NCI-H1694 (cell line): ENCODE data around the gene COX8A.

Experiments used
- DNase-seq: peaks from one replicate; lab custom pipeline; 2025; lab: John Stamatoyannopoulos, UW

The COX8A gene

DNA sequence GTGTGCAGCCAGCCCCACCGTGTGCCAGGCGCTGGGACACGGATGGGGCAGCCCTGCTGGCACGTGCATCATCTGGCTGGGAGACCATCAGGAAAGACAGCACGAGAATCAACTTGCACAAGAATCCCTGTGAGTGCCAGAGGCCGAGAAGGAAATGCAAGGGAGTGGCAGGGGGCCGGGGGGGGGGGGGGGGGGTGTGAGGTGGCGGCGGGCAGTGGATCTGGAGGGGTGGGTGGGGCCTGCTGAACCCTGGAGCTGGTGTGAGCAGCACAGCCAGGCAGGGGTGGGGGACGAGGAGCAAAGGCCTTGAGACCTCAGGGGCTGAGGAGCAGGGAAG, 47.3 kb downstream of the COX8A start:
- no peak for DNase-seq

DNA sequence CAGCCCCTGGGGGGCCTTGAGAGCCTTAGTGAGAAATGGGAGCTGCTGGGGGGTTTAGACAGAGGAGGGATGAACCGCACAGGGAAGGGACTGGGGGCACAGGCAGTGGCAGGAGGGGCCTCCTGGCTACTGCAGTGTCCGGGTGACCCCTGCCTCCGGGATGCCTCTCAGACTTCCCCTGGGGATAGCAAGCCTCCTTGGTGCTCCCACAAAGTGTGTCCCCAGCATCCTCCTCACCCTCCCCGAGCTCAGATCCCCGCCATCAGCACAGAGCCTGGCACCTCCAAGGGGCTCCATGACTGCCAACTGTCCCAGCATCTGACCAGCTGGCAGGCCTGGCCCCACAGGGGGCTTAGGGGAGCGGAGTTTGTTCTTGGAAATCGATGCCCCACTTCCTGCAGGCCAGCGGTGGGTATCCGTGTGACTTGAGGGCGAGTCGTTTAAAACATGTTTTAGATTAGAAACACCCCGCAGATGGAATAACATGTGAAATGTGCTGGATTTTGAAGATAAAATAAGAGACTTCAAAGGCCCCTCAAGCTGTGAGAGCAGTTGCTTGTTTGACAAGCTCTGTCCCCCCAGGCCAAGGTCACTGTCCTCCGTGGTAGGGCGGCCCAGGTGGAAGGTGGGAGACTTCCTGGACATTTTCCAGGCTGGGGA, 47.8 kb downstream of the COX8A start:
- no peak for DNase-seq

DNA sequence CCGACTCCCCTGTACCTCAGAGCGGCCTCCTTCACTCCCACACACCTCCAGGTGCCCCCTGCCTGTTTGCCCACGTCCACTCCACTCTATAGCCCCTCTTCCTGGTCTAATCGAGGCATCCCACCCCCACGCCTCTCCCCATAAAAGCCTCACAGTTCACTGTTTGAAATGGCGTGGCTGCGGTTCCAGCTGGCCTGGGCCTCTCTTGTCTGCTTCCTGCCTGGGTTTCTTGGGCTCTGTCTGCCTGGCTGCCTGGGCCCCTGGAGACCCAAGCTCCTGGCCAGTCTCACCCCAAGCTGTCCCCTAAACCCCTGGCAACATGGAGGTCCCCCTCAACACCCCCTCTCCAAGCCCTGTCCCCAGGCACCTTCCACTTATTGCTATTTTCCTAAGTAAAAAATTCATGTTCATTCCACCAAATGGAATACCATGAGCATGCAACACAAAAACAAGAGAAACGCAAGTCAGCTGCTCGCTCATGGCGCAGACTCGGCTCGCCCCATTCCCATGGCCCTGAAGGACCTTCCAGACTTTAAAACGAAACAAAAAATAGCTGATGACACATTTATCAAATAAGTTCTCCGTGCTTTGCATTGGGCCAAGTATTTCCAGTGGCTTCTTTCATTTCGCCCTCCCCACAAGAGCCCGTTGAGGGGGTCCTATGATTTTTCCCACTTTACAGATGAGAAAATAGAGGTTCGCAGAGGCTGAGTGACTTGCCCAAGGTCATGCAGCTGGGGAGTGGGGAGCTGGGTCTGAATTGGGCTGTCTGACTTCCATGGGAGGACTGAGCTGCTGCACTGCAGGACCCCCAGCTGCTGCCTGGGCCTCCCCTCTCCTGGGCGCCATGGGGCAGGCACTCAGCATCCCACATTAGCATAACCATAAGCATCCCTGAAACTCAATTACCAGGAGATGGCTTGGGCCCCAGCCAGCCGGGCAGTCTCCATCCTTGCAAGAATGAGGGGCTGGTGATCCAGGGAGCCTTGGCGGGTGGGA, 49.6 kb downstream of the COX8A start:
- no peak for DNase-seq

DNA sequence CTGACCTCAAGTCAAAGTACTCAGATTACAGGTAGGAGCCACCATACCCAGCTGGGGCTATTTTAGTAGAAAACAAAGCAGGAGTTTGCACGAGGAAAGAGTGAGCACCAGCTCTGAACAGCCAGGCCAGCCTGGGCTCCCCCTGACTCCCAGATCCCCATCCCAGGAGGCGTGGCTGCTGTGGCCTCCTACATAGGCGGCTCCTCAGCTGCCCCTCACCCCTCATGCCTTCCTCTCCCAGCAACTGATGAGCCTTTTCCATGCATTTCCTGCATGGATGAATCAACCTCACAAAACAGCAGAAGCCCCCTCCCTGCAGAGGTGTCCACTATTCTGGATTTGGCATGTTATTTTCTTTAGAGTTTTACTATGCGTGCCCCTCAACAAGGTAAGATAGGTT, 50.8 kb downstream of the COX8A start:
- DNase-seq: no peak
